OCI-LY3 (cell line): ENCODE data around the gene SPINT4.

Source experiments
- EZH2phosphoT487 ChIP-seq: fragments of 200-600 bp; shearing (Covaris generic); IDR thresholded peaks from 2 replicates; pipeline ENCODE4 v1.6.1; 2018; ENCODE audit warnings: antibody characterized with exemption, mixed run types, low read depth
- TF ChIP-seq, protein P1 (sequence below): fragments of 200-600, 300-600 bp; sonication (generic); IDR thresholded peaks from 2 replicates; pipeline ENCODE4 v1.5.1; 2014; ENCODE audit warnings: antibody characterized with exemption, low read length, low read depth

DNA sequence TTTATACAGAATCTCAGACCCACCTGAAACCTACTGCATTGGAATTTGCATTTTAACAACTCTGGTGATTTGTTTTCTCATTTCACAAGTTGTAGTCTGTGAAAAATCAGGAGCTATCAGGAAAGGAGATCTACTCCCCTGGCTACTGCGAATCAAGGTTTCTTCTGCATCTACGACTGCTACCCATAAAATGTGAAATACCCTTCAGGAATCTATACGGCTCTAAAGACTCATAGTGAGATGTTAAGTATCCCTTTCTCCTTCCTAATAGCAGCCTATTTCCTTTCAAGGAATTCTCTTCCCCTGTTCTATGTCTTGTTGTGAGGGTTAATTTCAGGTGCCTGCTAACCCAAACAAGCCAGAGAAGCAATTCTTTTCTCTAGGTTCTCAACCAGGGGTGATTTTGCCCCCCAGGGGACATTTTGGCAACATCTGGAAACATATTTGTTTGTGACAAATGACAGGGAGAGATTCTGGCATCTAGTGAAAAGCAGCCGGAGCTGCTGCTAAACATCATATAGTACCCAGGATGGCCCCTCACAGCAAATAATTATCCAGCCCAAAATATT, 43.2 kb downstream of the SPINT4 start:
- TF ChIP-seq, protein P1, sequence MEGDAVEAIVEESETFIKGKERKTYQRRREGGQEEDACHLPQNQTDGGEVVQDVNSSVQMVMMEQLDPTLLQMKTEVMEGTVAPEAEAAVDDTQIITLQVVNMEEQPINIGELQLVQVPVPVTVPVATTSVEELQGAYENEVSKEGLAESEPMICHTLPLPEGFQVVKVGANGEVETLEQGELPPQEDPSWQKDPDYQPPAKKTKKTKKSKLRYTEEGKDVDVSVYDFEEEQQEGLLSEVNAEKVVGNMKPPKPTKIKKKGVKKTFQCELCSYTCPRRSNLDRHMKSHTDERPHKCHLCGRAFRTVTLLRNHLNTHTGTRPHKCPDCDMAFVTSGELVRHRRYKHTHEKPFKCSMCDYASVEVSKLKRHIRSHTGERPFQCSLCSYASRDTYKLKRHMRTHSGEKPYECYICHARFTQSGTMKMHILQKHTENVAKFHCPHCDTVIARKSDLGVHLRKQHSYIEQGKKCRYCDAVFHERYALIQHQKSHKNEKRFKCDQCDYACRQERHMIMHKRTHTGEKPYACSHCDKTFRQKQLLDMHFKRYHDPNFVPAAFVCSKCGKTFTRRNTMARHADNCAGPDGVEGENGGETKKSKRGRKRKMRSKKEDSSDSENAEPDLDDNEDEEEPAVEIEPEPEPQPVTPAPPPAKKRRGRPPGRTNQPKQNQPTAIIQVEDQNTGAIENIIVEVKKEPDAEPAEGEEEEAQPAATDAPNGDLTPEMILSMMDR, result no peak
- TF ChIP-seq EZH2phosphoT487, result no peak
